Neural progenitor cell (in vitro differentiated cells): ENCODE data around the gene LARGE2. TPM values are rescaled to one million over a fixed set of nuclear protein-coding genes. Genes with fewer than 3 reads are reported as not detected.

ENCODE experiments used
- DNase-seq: peaks from one replicate; pipeline ENCODE4 v3.0.0-alpha.2; 2016; ENCODE audit warnings: low spot score
- H2AFZ ChIP-seq: fragments of 200-600 bp; sonication (generic); replicated peaks from 2 replicates; pipeline ENCODE4 v1.6.1; 2016; ENCODE audit warnings: antibody characterized with exemption
- H3F3A ChIP-seq: fragments of 200-600 bp; sonication (generic); 2 replicates; pipeline ENCODE4 v1.6.1; 2016; ENCODE audit warnings: antibody characterized with exemption, low read depth
- H3K27ac ChIP-seq: fragments of 200-600 bp; sonication (generic); 2 replicates; pipeline ENCODE4 v1.5.1; 2016; ENCODE audit warnings: mild to moderate bottlenecking
- H3K27me3 ChIP-seq: fragments of 200-600 bp; sonication (generic); 2 replicates; pipeline ENCODE4 v1.6.1; 2016; ENCODE audit warnings: mild to moderate bottlenecking, moderate library complexity
- H3K36me3 ChIP-seq: fragments of 200-600 bp; sonication (generic); 2 replicates; pipeline ENCODE4 v1.5.1; 2016
- H3K4me1 ChIP-seq: fragments of 200-600 bp; sonication (generic); 2 replicates; pipeline ENCODE4 v1.6.1; 2016; ENCODE audit warnings: mixed run types
- H3K4me2 ChIP-seq: fragments of 200-600 bp; sonication (generic); 2 replicates; pipeline ENCODE4 v1.6.1; 2016
- H3K4me3 ChIP-seq: fragments of 200-600 bp; sonication (generic); 2 replicates; pipeline ENCODE4 v1.5.1; 2016
- H3K79me2 ChIP-seq: fragments of 200-600 bp; sonication (generic); 2 replicates; pipeline ENCODE4 v1.6.1; 2016; ENCODE audit warnings: low read depth
- H3K9ac ChIP-seq: fragments of 200-600 bp; sonication (generic); 2 replicates; pipeline ENCODE4 v1.6.1; 2016
- H3K9me3 ChIP-seq: fragments of 200-600 bp; sonication (generic); 2 replicates; pipeline ENCODE4 v1.5.1; 2016; ENCODE audit warnings: low read depth
- H4K20me1 ChIP-seq: fragments of 200-600 bp; sonication (generic); 2 replicates; pipeline ENCODE4 v1.6.1; 2016; ENCODE audit warnings: low read depth
- H3K27ac Mint-ChIP-seq: 3 replicates; pipeline ENCODE4 v1.8.0; 2021; ENCODE audit warnings: mixed read lengths
- H3K27me3 Mint-ChIP-seq: 2 replicates; pipeline ENCODE4 v1.8.0; 2022; ENCODE audit warnings: low read depth, mild to moderate bottlenecking, inconsistent platforms, moderate library complexity, mixed read lengths; ENCODE audit not compliant: insufficient read depth
- H3K36me3 Mint-ChIP-seq: 3 replicates; pipeline ENCODE4 v1.8.0; 2021; ENCODE audit warnings: mixed read lengths
- H3K4me1 Mint-ChIP-seq: 3 replicates; pipeline ENCODE4 v1.8.0; 2021; ENCODE audit warnings: mixed read lengths
- H3K4me3 Mint-ChIP-seq: 3 replicates; pipeline ENCODE4 v1.8.0; 2021; ENCODE audit warnings: mild to moderate bottlenecking, moderate library complexity, mixed read lengths
- H3K9me3 Mint-ChIP-seq: 3 replicates; pipeline ENCODE4 v1.8.0; 2020; ENCODE audit warnings: mixed read lengths
- EZH2 ChIP-seq: fragments of 200-600 bp; sonication (generic); IDR thresholded peaks from 2 replicates; pipeline ENCODE4 v1.6.1; 2017; ENCODE audit warnings: antibody characterized with exemption, mild to moderate bottlenecking, moderate library complexity
- EZH2phosphoT487 ChIP-seq: fragments of 200-600 bp; sonication (generic); IDR thresholded peaks from 2 replicates; pipeline ENCODE4 v1.6.1; 2017; ENCODE audit warnings: antibody characterized with exemption
- total RNA-seq: library from RNA; depleted of rRNA; stranded (reverse); fragments of >200 nt; gene quantifications from 2 replicates; pipeline ENCODE4 v1.2.3, GENCODE V29; 2015; ENCODE audit warnings: low replicate concordance
- TF ChIP-seq, protein P1 (sequence below): fragments of 200-600 bp; sonication (generic); IDR thresholded peaks from 2 replicates; pipeline ENCODE4 v1.5.1; 2017; ENCODE audit warnings: antibody characterized with exemption, mild to moderate bottlenecking

The LARGE2 gene
- total RNA-seq, 1 donor from 2014 or later: 5.0 TPM

DNA sequence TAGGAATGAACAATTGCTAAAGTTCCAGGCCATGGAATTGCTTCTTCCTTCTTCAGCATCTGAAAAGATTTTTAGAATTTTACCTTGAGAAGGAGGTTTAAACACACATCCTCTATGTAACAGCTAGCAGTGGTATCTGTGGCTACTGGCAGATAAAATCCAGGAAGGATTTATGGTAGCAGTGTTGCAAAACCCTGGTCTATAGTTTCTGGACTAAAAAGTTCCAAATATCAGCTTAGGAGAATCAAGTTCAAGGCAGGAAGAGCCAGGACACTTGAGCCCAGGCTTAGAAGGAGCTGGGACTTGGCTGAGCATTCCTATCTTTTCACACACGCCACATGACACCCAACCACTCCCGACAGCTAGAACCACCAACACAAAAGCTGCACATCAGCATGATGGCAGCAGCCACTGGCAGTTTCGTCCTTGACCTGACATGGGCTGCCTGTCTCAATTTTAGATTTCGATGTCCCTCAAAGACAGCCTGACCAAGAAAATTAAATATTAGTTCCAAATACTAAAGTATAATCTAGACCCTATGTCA, 14.1 kb downstream of the LARGE2 start:
- H3F3A ChIP-seq: peaks cover 7% of the 10 kb centered on the region
- no peak overlapping the region for H3K27ac ChIP-seq
- no peak overlapping the region for H3K4me2 ChIP-seq
- H3K4me1 ChIP-seq: no peaks in the 10 kb centered on the region
- H3K79me2 ChIP-seq: no peaks in the 10 kb centered on the region
- H3K27me3 ChIP-seq: no peaks in the 10 kb centered on the region
- peaks cover 7% of the 10 kb centered on the region for H4K20me1 ChIP-seq
- no peak overlapping the region for H3K4me3 ChIP-seq
- no peak overlapping the region for H3K4me3 Mint-ChIP-seq
- TF ChIP-seq EZH2phosphoT487 (no peak), EZH2 (no peak)
- TF ChIP-seq, protein P1, sequence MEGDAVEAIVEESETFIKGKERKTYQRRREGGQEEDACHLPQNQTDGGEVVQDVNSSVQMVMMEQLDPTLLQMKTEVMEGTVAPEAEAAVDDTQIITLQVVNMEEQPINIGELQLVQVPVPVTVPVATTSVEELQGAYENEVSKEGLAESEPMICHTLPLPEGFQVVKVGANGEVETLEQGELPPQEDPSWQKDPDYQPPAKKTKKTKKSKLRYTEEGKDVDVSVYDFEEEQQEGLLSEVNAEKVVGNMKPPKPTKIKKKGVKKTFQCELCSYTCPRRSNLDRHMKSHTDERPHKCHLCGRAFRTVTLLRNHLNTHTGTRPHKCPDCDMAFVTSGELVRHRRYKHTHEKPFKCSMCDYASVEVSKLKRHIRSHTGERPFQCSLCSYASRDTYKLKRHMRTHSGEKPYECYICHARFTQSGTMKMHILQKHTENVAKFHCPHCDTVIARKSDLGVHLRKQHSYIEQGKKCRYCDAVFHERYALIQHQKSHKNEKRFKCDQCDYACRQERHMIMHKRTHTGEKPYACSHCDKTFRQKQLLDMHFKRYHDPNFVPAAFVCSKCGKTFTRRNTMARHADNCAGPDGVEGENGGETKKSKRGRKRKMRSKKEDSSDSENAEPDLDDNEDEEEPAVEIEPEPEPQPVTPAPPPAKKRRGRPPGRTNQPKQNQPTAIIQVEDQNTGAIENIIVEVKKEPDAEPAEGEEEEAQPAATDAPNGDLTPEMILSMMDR: no peak
- peaks cover 9% of the 10 kb centered on the region for H3K36me3 Mint-ChIP-seq
- H3K36me3 ChIP-seq: no peaks in the 10 kb centered on the region
- H3K27ac Mint-ChIP-seq: no peak overlapping the region
- no peak overlapping the region for H3K9ac ChIP-seq
- H3K9me3 Mint-ChIP-seq: no peaks in the 10 kb centered on the region
- H3K4me1 Mint-ChIP-seq: no peaks in the 10 kb centered on the region
- H3K9me3 ChIP-seq: no peaks in the 10 kb centered on the region
- DNase-seq: no peak
- H3K27me3 Mint-ChIP-seq: peaks cover 4% of the 10 kb centered on the region
- H2AFZ ChIP-seq: no peak overlapping the region

DNA sequence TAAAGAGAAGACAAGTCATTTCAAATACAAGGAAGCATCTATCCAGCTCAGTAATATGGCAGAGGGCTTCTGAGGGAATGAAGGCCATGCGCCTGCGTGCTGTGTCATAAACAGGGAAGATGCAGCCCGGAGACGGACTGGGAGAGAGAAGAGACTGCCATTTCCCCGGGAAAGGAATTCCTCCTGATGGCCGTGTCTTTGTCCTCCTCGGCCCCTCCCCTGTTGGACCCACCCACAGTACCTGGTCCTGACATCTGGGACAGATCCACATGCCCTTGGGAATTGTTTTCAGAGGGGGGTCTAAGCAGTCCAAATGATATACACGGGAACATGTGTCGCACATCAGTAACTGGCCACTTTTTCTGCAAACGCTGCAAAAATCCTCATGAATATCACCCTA, 15.5 kb downstream of the LARGE2 start:
- Mint-ChIP-seq H3K4me1 (no peaks in the 10 kb centered on the region), H3K27me3 (no peaks in the 10 kb centered on the region), H3K9me3 (no peaks in the 10 kb centered on the region), H3K27ac (no peak overlapping the region), H3K36me3 (peaks cover 10% of the 10 kb centered on the region), H3K4me3 (no peak overlapping the region)
- no peaks in the 10 kb centered on the region for H3K4me1 ChIP-seq
- no peak overlapping the region for H3K27ac ChIP-seq
- H3K4me3 ChIP-seq: no peak overlapping the region
- TF ChIP-seq EZH2phosphoT487: no peak
- TF ChIP-seq EZH2: no peak
- TF ChIP-seq, protein P1: no peak
- H3K79me2 ChIP-seq: no peaks in the 10 kb centered on the region
- no peak overlapping the region for H3K4me2 ChIP-seq
- H3K36me3 ChIP-seq: no peaks in the 10 kb centered on the region
- no peak for DNase-seq
- H3K9ac ChIP-seq: no peak overlapping the region
- H3F3A ChIP-seq: peaks cover 1% of the 10 kb centered on the region
- no peak overlapping the region for H2AFZ ChIP-seq
- no peaks in the 10 kb centered on the region for H3K27me3 ChIP-seq
- H4K20me1 ChIP-seq: peaks cover 6% of the 10 kb centered on the region
- H3K9me3 ChIP-seq: no peaks in the 10 kb centered on the region

DNA sequence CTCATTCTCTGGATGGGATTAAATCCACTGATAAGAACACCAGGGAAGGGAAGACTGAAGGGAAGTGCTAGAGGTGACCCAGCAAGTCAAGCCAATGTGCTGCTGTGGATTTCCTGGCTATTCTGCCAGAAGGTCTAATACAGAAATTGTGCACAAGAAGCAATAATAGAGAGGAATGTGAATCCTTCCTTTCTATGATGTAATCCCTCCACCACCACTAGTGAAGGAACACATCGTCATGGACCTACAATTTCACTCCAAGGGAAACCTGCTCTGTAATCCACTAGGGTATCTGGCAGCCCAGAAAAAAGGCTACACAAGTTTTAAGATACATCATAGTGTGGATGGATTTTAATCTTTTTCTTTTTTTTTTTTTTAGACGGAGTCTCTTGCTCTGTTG, 17.4 kb downstream of the LARGE2 start:
- H3K9ac ChIP-seq: no peak overlapping the region
- H3K36me3 Mint-ChIP-seq: peaks cover 13% of the 10 kb centered on the region
- H3K27me3 Mint-ChIP-seq: no peaks in the 10 kb centered on the region
- no peak overlapping the region for H2AFZ ChIP-seq
- no peaks in the 10 kb centered on the region for H3F3A ChIP-seq
- H3K36me3 ChIP-seq: no peaks in the 10 kb centered on the region
- H3K9me3 Mint-ChIP-seq: no peaks in the 10 kb centered on the region
- H3K4me3 ChIP-seq: no peak overlapping the region
- H3K9me3 ChIP-seq: no peaks in the 10 kb centered on the region
- H3K27ac ChIP-seq: no peak overlapping the region
- no peaks in the 10 kb centered on the region for H3K4me1 ChIP-seq
- H3K4me1 Mint-ChIP-seq: no peaks in the 10 kb centered on the region
- H4K20me1 ChIP-seq: peaks cover 6% of the 10 kb centered on the region
- no peak overlapping the region for H3K4me2 ChIP-seq
- TF ChIP-seq, protein P1: no peak
- no peak for TF ChIP-seq EZH2phosphoT487
- no peak for TF ChIP-seq EZH2
- DNase-seq: no peak
- H3K27ac Mint-ChIP-seq: no peak overlapping the region
- no peak overlapping the region for H3K4me3 Mint-ChIP-seq
- no peaks in the 10 kb centered on the region for H3K27me3 ChIP-seq
- H3K79me2 ChIP-seq: no peaks in the 10 kb centered on the region
